Effector memory CD8-positive, alpha-beta T cell (primary cell): Measurements from ENCODE around the gene RFFL.
"Not testable (repeated sequence)": the region's sequence is repeated elsewhere in the genome, so short reads cannot be mapped to it uniquely, and the experiment has no call there.

Experiments
- ATAC-seq: fragments of 150-1000 bp; cut with Tn5 transposase; replicated peaks from 2 replicates; pipeline ENCODE4 v1.10.0; 2021; ENCODE audit warnings: mild to moderate bottlenecking, moderate library complexity
- DNase-seq, 3 experiments: peaks; one replicate each; pipeline ENCODE4 v3.0.0; 2021
- H3K27ac Mint-ChIP-seq, 2 donors: one replicate each; pipeline ENCODE4 v1.8.0; 2022; ENCODE audit warnings: mild to moderate bottlenecking in 2 of 2, mixed read lengths in 2 of 2, moderate library complexity in 2 of 2
- H3K27me3 Mint-ChIP-seq, 2 donors: one replicate each; pipeline ENCODE4 v1.8.0; 2022; ENCODE audit warnings: mixed read lengths in 2 of 2
- H3K36me3 Mint-ChIP-seq: one replicate; pipeline ENCODE4 v1.8.0; 2022; ENCODE audit warnings: mild to moderate bottlenecking, moderate library complexity, mixed read lengths; ENCODE audit not compliant: insufficient read depth
- H3K4me1 Mint-ChIP-seq, 2 donors: one replicate each; pipeline ENCODE4 v1.8.0; 2022; ENCODE audit warnings: low read depth in 2 of 2, mixed read lengths in 2 of 2
- H3K4me3 Mint-ChIP-seq, 2 donors: one replicate each; pipeline ENCODE4 v1.8.0; 2022; ENCODE audit warnings: mild to moderate bottlenecking in 2 of 2, mixed read lengths in 2 of 2, moderate library complexity in 2 of 2
- H3K9me3 Mint-ChIP-seq, 2 donors: one replicate each; pipeline ENCODE4 v1.8.0; 2022; ENCODE audit warnings: mixed read lengths in 2 of 2

RFFL gene

GRCh38 chr17:35028097-35028496 is 35.4 kb downstream of the RFFL start:
- peak overlapping the region; percentile 55 to 65 for H3K27ac Mint-ChIP-seq
- peaks cover 30 to 37% of the 10 kb centered on the region in 2 donors for H3K4me1 Mint-ChIP-seq
- not testable (repeated sequence) for H3K4me3 Mint-ChIP-seq, H3K27me3 Mint-ChIP-seq, ATAC-seq, H3K9me3 Mint-ChIP-seq, DNase-seq
- H3K36me3 Mint-ChIP-seq: peaks cover 10% of the 10 kb centered on the region

- H3K27ac Mint-ChIP-seq: peak overlapping the region; percentile 24 to 99
- peaks cover 32 to 43% of the 10 kb centered on the region in 2 donors for H3K4me1 Mint-ChIP-seq
- no peaks in the 10 kb centered on the region for H3K9me3 Mint-ChIP-seq
- ATAC-seq (no peak), DNase-seq (no peak)
- peaks cover 13% of the 10 kb centered on the region for H3K36me3 Mint-ChIP-seq
- no peaks in the 10 kb centered on the region for H3K27me3 Mint-ChIP-seq
- H3K4me3 Mint-ChIP-seq: no peak overlapping the region
Measured at GRCh38 chr17:35025541-35025940, 38.0 kb downstream of the RFFL start.

DNA sequence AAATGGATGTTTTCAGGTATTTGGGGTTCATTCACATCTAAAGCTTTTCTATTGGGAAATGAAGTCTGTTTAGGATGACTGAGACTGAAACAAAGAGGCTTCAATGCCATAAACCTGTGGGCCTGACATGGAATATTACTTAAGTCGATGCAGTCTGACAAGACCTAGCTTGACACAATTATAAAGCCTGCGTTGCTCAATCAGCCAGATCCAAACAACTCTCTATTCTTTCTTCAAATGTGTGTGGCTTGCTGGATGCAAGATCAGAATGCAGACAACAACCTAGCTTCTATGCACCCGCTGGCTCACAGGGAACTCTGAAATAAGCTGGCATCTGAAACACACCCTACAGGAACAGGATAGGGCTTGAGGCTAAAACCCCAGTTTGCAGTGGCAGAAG is 40.0 kb downstream of the RFFL start:
- peaks cover 30 to 42% of the 10 kb centered on the region in 2 donors for H3K4me1 Mint-ChIP-seq
- H3K27me3 Mint-ChIP-seq: no peaks in the 10 kb centered on the region
- H3K27ac Mint-ChIP-seq: peak overlapping the region; percentile 98 to 99
- no peak for DNase-seq
- no peak overlapping the region for H3K4me3 Mint-ChIP-seq
- peaks cover 17% of the 10 kb centered on the region for H3K36me3 Mint-ChIP-seq
- no peaks in the 10 kb centered on the region for H3K9me3 Mint-ChIP-seq
- no peak for ATAC-seq

DNA sequence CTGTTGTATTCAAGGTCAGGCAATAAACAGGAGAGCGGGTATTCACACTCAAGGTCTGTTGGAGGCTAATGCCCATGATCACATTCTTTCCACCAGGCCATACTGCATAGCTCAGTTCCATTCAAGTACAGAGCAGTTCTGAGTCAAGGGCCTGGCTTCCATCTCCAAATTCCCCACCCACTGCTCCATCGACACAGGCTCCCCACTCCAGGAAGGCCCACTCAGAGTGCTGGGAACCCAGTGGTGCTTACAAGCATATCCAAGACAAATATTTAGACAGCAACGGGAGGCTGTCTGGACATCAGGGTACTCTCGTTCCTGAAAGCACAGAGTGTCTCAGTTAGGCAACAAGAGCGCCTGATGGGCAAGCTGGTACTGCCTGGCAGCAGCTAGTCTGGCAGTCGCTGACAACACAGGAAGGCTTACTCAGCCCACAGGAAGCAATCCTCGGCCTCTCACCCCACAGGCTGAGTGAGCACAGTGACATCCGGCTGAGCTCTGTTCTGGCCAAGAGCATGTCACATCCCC is 40.9 kb downstream of the RFFL start:
- DNase-seq (peak; percentile 54 to 66 (median 63)), ATAC-seq (peak; percentile 99)
- Mint-ChIP-seq H3K4me3 (peak overlapping the region; percentile 71 to 76), H3K27ac (peak overlapping the region; percentile 98 to 99), H3K27me3 (no peaks in the 10 kb centered on the region), H3K4me1 (peaks cover 32 to 50% of the 10 kb centered on the region in 2 donors), H3K36me3 (peaks cover 23% of the 10 kb centered on the region), H3K9me3 (no peaks in the 10 kb centered on the region)

- peaks cover 30 to 46% of the 10 kb centered on the region in 2 donors for H3K4me1 Mint-ChIP-seq
- no peaks in the 10 kb centered on the region for H3K27me3 Mint-ChIP-seq
- peak overlapping the region; percentile 98 to 99 for H3K27ac Mint-ChIP-seq
- H3K4me3 Mint-ChIP-seq: peak overlapping the region; percentile 71 to 76
- H3K36me3 Mint-ChIP-seq: peaks cover 19% of the 10 kb centered on the region
- DNase-seq (no peak), ATAC-seq (no peak)
- H3K9me3 Mint-ChIP-seq: no peaks in the 10 kb centered on the region
Measured at GRCh38 chr17:35021520-35022380, 41.8 kb downstream of the RFFL start.

GRCh38 chr17:35019386-35020179 is 43.9 kb downstream of the RFFL start:
- DNase-seq: no peak
- Mint-ChIP-seq H3K27me3 (no peaks in the 10 kb centered on the region), H3K36me3 (peaks cover 38% of the 10 kb centered on the region), H3K9me3 (no peaks in the 10 kb centered on the region), H3K4me3 (no peak overlapping the region), H3K4me1 (peaks cover 30 to 49% of the 10 kb centered on the region in 2 donors), H3K27ac (peak overlapping the region in 1 of 2 donors; percentile 99)
- ATAC-seq: no peak

DNA sequence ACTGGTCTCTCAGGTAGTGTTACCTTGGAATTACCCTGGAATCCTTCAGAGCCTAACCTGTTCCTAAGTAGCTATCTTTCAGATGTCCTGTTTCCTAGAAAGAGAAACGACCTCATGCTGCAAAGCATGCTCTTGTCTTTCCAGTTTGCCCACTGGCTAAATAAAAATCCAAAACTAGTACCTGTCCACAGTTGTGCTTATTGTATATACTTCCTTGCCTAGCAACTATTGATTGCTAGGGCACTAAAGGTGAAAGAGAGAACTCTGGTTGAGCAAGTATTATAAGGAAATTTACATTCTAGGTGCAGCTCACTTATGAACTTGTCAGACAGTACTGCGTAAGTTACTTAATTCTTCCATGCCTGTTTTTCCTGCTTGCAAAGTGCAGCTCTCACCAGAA is 44.7 kb downstream of the RFFL start:
- Mint-ChIP-seq H3K36me3 (peaks cover 38% of the 10 kb centered on the region), H3K27me3 (no peaks in the 10 kb centered on the region), H3K4me3 (no peak overlapping the region), H3K9me3 (no peaks in the 10 kb centered on the region), H3K4me1 (peaks cover 30 to 49% of the 10 kb centered on the region in 2 donors), H3K27ac (peak overlapping the region in 1 of 2 donors; percentile 99)
- DNase-seq: no peak
- no peak for ATAC-seq

GRCh38 chr17:35017021-35017420 is 46.5 kb downstream of the RFFL start:
- Mint-ChIP-seq H3K9me3 (no peaks in the 10 kb centered on the region), H3K4me3 (no peak overlapping the region), H3K27me3 (no peaks in the 10 kb centered on the region), H3K27ac (peak overlapping the region; percentile 27 to 99), H3K36me3 (peaks cover 30% of the 10 kb centered on the region), H3K4me1 (peaks cover 14 to 31% of the 10 kb centered on the region in 2 donors)
- ATAC-seq (no peak), DNase-seq (no peak)

- H3K36me3 Mint-ChIP-seq: peaks cover 30% of the 10 kb centered on the region
- H3K4me3 Mint-ChIP-seq: no peak overlapping the region
- H3K27ac Mint-ChIP-seq: peak overlapping the region; percentile 27 to 99
- no peak for ATAC-seq
- H3K9me3 Mint-ChIP-seq: no peaks in the 10 kb centered on the region
- H3K4me1 Mint-ChIP-seq: peaks cover 12 to 26% of the 10 kb centered on the region in 2 donors
- DNase-seq: no peak
- H3K27me3 Mint-ChIP-seq: no peaks in the 10 kb centered on the region
Measured at GRCh38 chr17:35016369-35016768, 47.1 kb downstream of the RFFL start.

GRCh38 chr17:35011671-35012216 is 51.8 kb downstream of the RFFL start:
- peaks cover 3 to 4% of the 10 kb centered on the region in 2 donors for H3K4me1 Mint-ChIP-seq
- no peaks in the 10 kb centered on the region for H3K27me3 Mint-ChIP-seq
- DNase-seq (no peak), ATAC-seq (no peak)
- no peaks in the 10 kb centered on the region for H3K9me3 Mint-ChIP-seq
- H3K27ac Mint-ChIP-seq: peak overlapping the region; percentile 22 to 55
- no peak overlapping the region for H3K4me3 Mint-ChIP-seq
- H3K36me3 Mint-ChIP-seq: peaks cover 43% of the 10 kb centered on the region

GRCh38 chr17:35010093-35010492 is 53.4 kb downstream of the RFFL start:
- Mint-ChIP-seq H3K27me3 (no peaks in the 10 kb centered on the region), H3K27ac (peak overlapping the region in 1 of 2 donors; percentile 78), H3K4me3 (no peak overlapping the region), H3K36me3 (peaks cover 28% of the 10 kb centered on the region), H3K4me1 (peaks cover 0 to 3% of the 10 kb centered on the region in 2 donors), H3K9me3 (no peaks in the 10 kb centered on the region)
- no peak for DNase-seq
- ATAC-seq: no peak

DNA sequence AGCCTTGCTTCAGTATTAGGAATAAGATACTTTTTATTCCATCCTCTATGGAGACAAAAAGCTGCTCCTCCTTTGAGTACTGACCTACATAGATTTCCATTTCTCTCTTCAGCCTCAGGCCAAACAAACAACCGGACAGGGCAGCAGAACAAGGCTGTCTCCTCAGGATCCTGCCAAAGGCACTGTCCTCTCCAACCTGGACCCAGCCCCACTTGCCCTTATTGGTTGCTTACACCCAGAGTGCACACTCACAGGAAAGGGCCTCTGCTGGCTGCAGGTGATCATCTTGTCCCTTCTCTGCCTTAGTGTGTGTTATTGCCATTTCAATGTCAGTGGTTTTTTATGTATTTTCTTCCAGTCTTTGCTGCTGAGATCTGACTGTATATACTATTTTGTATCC is 56.5 kb downstream of the RFFL start:
- ATAC-seq: no peak
- DNase-seq: no peak
- Mint-ChIP-seq H3K4me3 (no peak overlapping the region), H3K27ac (peak overlapping the region; percentile 14 to 78), H3K27me3 (no peaks in the 10 kb centered on the region), H3K36me3 (peaks cover 34% of the 10 kb centered on the region), H3K4me1 (peaks cover 0 to 5% of the 10 kb centered on the region in 2 donors), H3K9me3 (no peaks in the 10 kb centered on the region)

DNA sequence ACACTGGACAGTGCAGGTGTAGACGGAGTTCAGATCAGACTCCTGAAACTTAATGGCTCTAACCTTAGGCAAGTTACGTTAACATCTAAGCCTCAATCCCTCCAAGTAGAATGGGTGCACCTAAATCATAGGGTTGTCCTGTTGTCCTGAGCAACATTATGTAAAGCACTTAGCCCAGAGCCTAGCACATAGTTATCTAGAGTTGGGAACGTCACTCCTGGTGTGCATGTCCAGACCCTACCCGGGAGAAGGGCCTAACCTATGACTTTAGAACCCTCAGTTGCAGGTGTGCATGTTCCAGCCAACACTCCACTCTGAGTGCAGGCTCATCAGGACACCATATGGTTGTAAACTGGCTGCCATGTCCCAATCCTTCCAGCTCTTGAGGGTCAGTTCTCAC is 57.2 kb downstream of the RFFL start:
- no peak overlapping the region for H3K4me3 Mint-ChIP-seq
- H3K27ac Mint-ChIP-seq: peak overlapping the region; percentile 14 to 78
- no peaks in the 10 kb centered on the region for H3K27me3 Mint-ChIP-seq
- peaks cover 0 to 5% of the 10 kb centered on the region in 2 donors for H3K4me1 Mint-ChIP-seq
- ATAC-seq: no peak
- DNase-seq: no peak
- H3K36me3 Mint-ChIP-seq: peaks cover 34% of the 10 kb centered on the region
- H3K9me3 Mint-ChIP-seq: no peaks in the 10 kb centered on the region
